NCI-H1436 (cell line): ENCODE results near the gene AKR1E2.

Experiments used
- DNase-seq: peaks from one replicate; lab custom pipeline; 2025; lab: John Stamatoyannopoulos, UW

Gene AKR1E2

GRCh38 chr10:4845766-4846165, 19.8 kb downstream of the AKR1E2 start:
- no peak for DNase-seq

GRCh38 chr10:4846775-4847174, 20.8 kb downstream of the AKR1E2 start:
- DNase-seq, result no peak

GRCh38 chr10:4847561-4848355, 21.8 kb downstream of the AKR1E2 start:
- DNase-seq, result no peak

GRCh38 chr10:4848356-4849041, 22.5 kb downstream of the AKR1E2 start:
- no peak for DNase-seq

- no peak for DNase-seq
Measured at GRCh38 chr10:4849042-4849402, 23.0 kb downstream of the AKR1E2 start.

- peak; percentile 92 for DNase-seq
Measured at GRCh38 chr10:4849555-4850242, 23.7 kb downstream of the AKR1E2 start.

- DNase-seq, result no peak
Measured at GRCh38 chr10:4850397-4850796, 24.4 kb downstream of the AKR1E2 start.

GRCh38 chr10:4851176-4851575, 25.2 kb downstream of the AKR1E2 start:
- no peak for DNase-seq

GRCh38 chr10:4851846-4852245, 25.8 kb downstream of the AKR1E2 start:
- no peak for DNase-seq

- DNase-seq, result no peak
Measured at GRCh38 chr10:4865945-4866661, 40.1 kb downstream of the AKR1E2 start.

GRCh38 chr10:4867109-4867519, 41.1 kb downstream of the AKR1E2 start:
- DNase-seq, result no peak

- no peak for DNase-seq
Measured at GRCh38 chr10:4867520-4868356, 41.7 kb downstream of the AKR1E2 start.

GRCh38 chr10:4868357-4868657, 42.3 kb downstream of the AKR1E2 start:
- DNase-seq, result no peak

- no peak for DNase-seq
Measured at GRCh38 chr10:4882704-4883078, 56.7 kb downstream of the AKR1E2 start.

GRCh38 chr10:4883079-4883739, 57.2 kb downstream of the AKR1E2 start:
- no peak for DNase-seq

- DNase-seq, result no peak
Measured at GRCh38 chr10:4885162-4885561, 59.2 kb downstream of the AKR1E2 start.

GRCh38 chr10:4887501-4887900, 61.5 kb downstream of the AKR1E2 start:
- no peak for DNase-seq

GRCh38 chr10:4888236-4888635, 62.2 kb downstream of the AKR1E2 start:
- no peak for DNase-seq

- DNase-seq, result no peak
Measured at GRCh38 chr10:4889959-4890358, 64.0 kb downstream of the AKR1E2 start.

GRCh38 chr10:4892681-4893080, 66.7 kb downstream of the AKR1E2 start:
- DNase-seq, result no peak

GRCh38 chr10:4894335-4894734, 68.3 kb downstream of the AKR1E2 start:
- DNase-seq, result no peak
